MCF 10A (cell line): Measurements from ENCODE around the gene CXCL9. TPM values are rescaled to one million over a fixed set of nuclear protein-coding genes. Genes with fewer than 3 reads are reported as not detected.
A peak's percentile ranks its signal among the peaks of the same experiment; 100 is the strongest.

Experiments
- BruUV-seq: library from RNA; stranded (reverse); fragments of 400-500 nt; replicated peaks from 2 replicates; lab custom pipeline; 2021; lab: Mats Ljungman, UMichigan
- CTCF ChIA-PET: fragments of 300-600 bp; sonication (Branson Sonifier 250); formaldehyde crosslinking; extraction: SDS; loops from one replicate; lab custom pipeline; 2021; ENCODE audit warnings: antibody characterized with exemption, inconsistent platforms; lab: Yijun Ruan, JAX
- POLR2A ChIA-PET: fragments of 300-600, 350-650 bp; sonication (Branson Sonifier 250); formaldehyde crosslinking; extraction: SDS; loops from one replicate; lab custom pipeline; 2020; ENCODE audit warnings: antibody characterized with exemption, inconsistent platforms; lab: Yijun Ruan, JAX
- DNase-seq: peaks from one replicate; pipeline ENCODE4 v3.0.0-alpha.2; 2018; ENCODE audit not compliant: unreplicated experiment
- H3K27ac Mint-ChIP-seq: one replicate; pipeline ENCODE4 v1.8.0; 2022; ENCODE audit warnings: mild to moderate bottlenecking, low read depth, mixed read lengths; ENCODE audit not compliant: unreplicated experiment
- H3K27me3 Mint-ChIP-seq: one replicate; pipeline ENCODE4 v1.8.0; 2022; ENCODE audit warnings: mixed read lengths; ENCODE audit not compliant: insufficient read depth, unreplicated experiment
- H3K36me3 Mint-ChIP-seq: one replicate; pipeline ENCODE4 v1.8.0; 2022; ENCODE audit warnings: mild to moderate bottlenecking, moderate library complexity, mixed read lengths; ENCODE audit not compliant: insufficient read depth, unreplicated experiment
- H3K4me1 Mint-ChIP-seq: one replicate; pipeline ENCODE4 v1.8.0; 2022; ENCODE audit warnings: mixed read lengths; ENCODE audit not compliant: insufficient read depth, unreplicated experiment
- H3K4me3 Mint-ChIP-seq: one replicate; pipeline ENCODE4 v1.8.0; 2022; ENCODE audit warnings: mild to moderate bottlenecking, moderate library complexity, mixed read lengths; ENCODE audit not compliant: unreplicated experiment
- H3K9me3 Mint-ChIP-seq: one replicate; pipeline ENCODE4 v1.8.0; 2022; ENCODE audit warnings: mixed read lengths; ENCODE audit not compliant: unreplicated experiment
- CTCF ChIP-seq: fragments of 200-600 bp; IDR thresholded peaks from one replicate; pipeline ENCODE4 v1.8.0; 2022; ENCODE audit warnings: antibody characterized with exemption, mild to moderate bottlenecking; ENCODE audit not compliant: unreplicated experiment
- intact Hi-C: fragments of 100-400 bp; cut with micrococcal nuclease; formaldehyde crosslinking; loops from 2 replicates; pipeline ENCODE4 v1.14.1; 2022
- total RNA-seq: library from RNA; stranded (reverse); gene quantifications from 2 replicates; pipeline ENCODE4 v1.2.3, GENCODE V29; 2022

CXCL9 gene
- total RNA-seq, 1 experiment from 2014 or later = not detected

- Mint-ChIP-seq H3K9me3 (no peaks in the 10 kb centered on the region), H3K27me3 (no peaks in the 10 kb centered on the region), H3K4me3 (no peak overlapping the region), H3K27ac (no peak overlapping the region), H3K36me3 (peaks cover 42% of the 10 kb centered on the region), H3K4me1 (no peaks in the 10 kb centered on the region)
- intact Hi-C loops = no loop called here
- ChIA-PET POLR2A (no interaction called here), CTCF (interaction anchor here (0.9 kb wide), 1 partner anchor 40 kb away, joined by 3 read pairs; the partner anchor contains the start of gene NAAA)
- DNase-seq = no peak
- TF ChIP-seq CTCF = no peak
- BruUV-seq = TSS peak; percentile 14
These were observed 26.7 kb downstream of the CXCL9 start for GRCh38 chr4:75980576-75980975.

- ChIA-PET CTCF (no interaction called here), POLR2A (interaction anchor here (1.7 kb wide), 1 partner anchor 38 kb away, joined by 3 read pairs; no protein-coding TSS in a partner anchor)
- BruUV-seq = no TSS peak
- no peak for DNase-seq
- H3K27ac Mint-ChIP-seq = no peak overlapping the region
- intact Hi-C loops = no loop called here
- no peak for TF ChIP-seq CTCF
- H3K27me3 Mint-ChIP-seq = no peaks in the 10 kb centered on the region
- H3K4me1 Mint-ChIP-seq = no peaks in the 10 kb centered on the region
- peaks cover 80% of the 10 kb centered on the region for H3K36me3 Mint-ChIP-seq
- H3K9me3 Mint-ChIP-seq = no peaks in the 10 kb centered on the region
- no peak overlapping the region for H3K4me3 Mint-ChIP-seq
These were observed 31.1 kb downstream of the CXCL9 start for GRCh38 chr4:75976177-75976576.

- H3K36me3 Mint-ChIP-seq = peaks cover 97% of the 10 kb centered on the region
- ChIA-PET CTCF (interaction anchor here (0.6 kb wide), 1 partner anchor 79 kb away, joined by 3 read pairs; no protein-coding TSS in a partner anchor), POLR2A (no interaction called here)
- DNase-seq = no peak
- no peak overlapping the region for H3K27ac Mint-ChIP-seq
- BruUV-seq = no TSS peak
- TF ChIP-seq CTCF = no peak
- H3K4me3 Mint-ChIP-seq = no peak overlapping the region
- H3K27me3 Mint-ChIP-seq = no peaks in the 10 kb centered on the region
- intact Hi-C loops = no loop called here
- no peaks in the 10 kb centered on the region for H3K9me3 Mint-ChIP-seq
- H3K4me1 Mint-ChIP-seq = no peaks in the 10 kb centered on the region
These were observed 33.5 kb downstream of the CXCL9 start for GRCh38 chr4:75973766-75974165.

DNA sequence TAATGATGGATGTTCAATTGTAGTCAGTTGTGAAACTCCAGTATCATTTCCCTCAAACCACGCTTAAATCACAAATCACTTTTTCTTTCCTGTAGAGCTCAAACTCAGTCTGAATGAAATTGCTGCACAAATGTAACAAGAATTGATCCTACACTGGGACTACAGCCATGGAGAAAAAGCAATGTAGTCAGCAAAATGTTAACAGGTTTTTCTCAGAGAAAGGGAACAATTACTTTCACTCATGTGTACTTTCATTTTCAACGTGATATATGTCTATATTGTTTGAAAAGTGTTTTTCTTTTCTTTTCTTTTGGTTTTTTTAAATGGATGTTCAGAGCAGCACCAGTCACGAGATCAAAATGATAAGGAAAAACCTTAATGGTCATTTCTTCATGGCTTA is 39.2 kb downstream of the CXCL9 start:
- no peak for TF ChIP-seq CTCF
- intact Hi-C loops = no loop called here
- H3K27me3 Mint-ChIP-seq = no peaks in the 10 kb centered on the region
- peaks cover 14% of the 10 kb centered on the region for H3K9me3 Mint-ChIP-seq
- no TSS peak for BruUV-seq
- no peak overlapping the region for H3K27ac Mint-ChIP-seq
- ChIA-PET CTCF (no interaction called here), POLR2A (no interaction called here)
- DNase-seq = no peak
- no peaks in the 10 kb centered on the region for H3K4me1 Mint-ChIP-seq
- H3K4me3 Mint-ChIP-seq = no peak overlapping the region
- peaks cover 100% of the 10 kb centered on the region for H3K36me3 Mint-ChIP-seq
